ENCODE results near the gene RAE1. TPM values are rescaled to one million over a fixed set of nuclear protein-coding genes. Genes with fewer than 3 reads are reported as not detected.

The RAE1 gene
- total and polyA plus RNA-seq, 2 of the 4 experiments (the other 2 are of a cell fraction), result 32.8 to 80.5 TPM

GRCh38 chr20:57402206-57403125 lies 51.4 kb downstream of the RAE1 start:
- TF ChIP-seq CTCF (conservative IDR thresholded peaks at IDR 0.05; ENCODE audit: low read depth, low read length), result no peak
- no peak for TF ChIP-seq MXI1 (IDR thresholded peaks at IDR 0.05; ENCODE audit: borderline replicate concordance, low read depth, low read length)
- no peak for TF ChIP-seq SMC3 (IDR thresholded peaks at IDR 0.05; ENCODE audit: low read depth, low read length)
- TF ChIP-seq POLR2A (IDR thresholded peaks at IDR 0.05; ENCODE audit: low read depth, low read length), result no peak
- TF ChIP-seq CEBPB (IDR thresholded peaks at IDR 0.05; ENCODE audit: low read depth, low read length), result no peak
- Histone ChIP-seq H2AK9ac (replicated peaks; ENCODE audit: low read depth, low read length, poor library complexity) (no peak overlapping the region), H3K27me3 (ENCODE audit: control insufficient read depth, insufficient read depth, low read length) (no peaks in the 10 kb centered on the region), H3K14ac (replicated peaks; ENCODE audit: low read depth, low read length) (no peak overlapping the region), H4K5ac (ENCODE audit: low read depth, low read length) (no peak overlapping the region), H4K91ac (ENCODE audit: insufficient read depth, low read depth, low read length) (no peak overlapping the region), H3K56ac (ENCODE audit: extremely low read depth, insufficient read depth, low read length) (no peak overlapping the region), H4K20me1 (ENCODE audit: insufficient read depth, low read length) (no peaks in the 10 kb centered on the region; the same call in 1 of the 2 replicates), H3K9ac (ENCODE audit: low read depth, low read length) (no peak overlapping the region), H3K18ac (ENCODE audit: low read depth, low read length) (no peak overlapping the region), H2AK5ac (ENCODE audit: low read depth, low read length) (no peak overlapping the region), H3K27ac (ENCODE audit: insufficient read depth, low read length) (no peak overlapping the region), H3K9me1 (ENCODE audit: insufficient read depth, low read length) (no peaks in the 10 kb centered on the region), H2BK15ac (ENCODE audit: low read depth, low read length) (no peak overlapping the region), H4K8ac (ENCODE audit: low read depth in 2 of 2, low read length in 2 of 2) (no peak overlapping the region), H3K4me2 (ENCODE audit: low read depth, low read length) (no peak overlapping the region), H2BK5ac (ENCODE audit: low read depth, low read length, poor library complexity, severe bottlenecking) (no peak overlapping the region), H3K23ac (ENCODE audit: low read depth, low read length) (no peak overlapping the region), H3K4me1 (ENCODE audit: control insufficient read depth, insufficient read depth, low read length) (peaks cover 3% of the 10 kb centered on the region; the same call in 1 of the 2 replicates), H3K36me3 (ENCODE audit: control insufficient read depth, insufficient read depth, low read length) (peaks cover 19% of the 10 kb centered on the region), H3K79me1 (ENCODE audit: low read depth in 1 of 2, low read length in 2 of 2) (peaks cover 0 to 3% of the 10 kb centered on the region in 2 experiments; a peak in 1 of 4 replicates), H3K4ac (ENCODE audit: low read depth, low read length) (no peak overlapping the region), H2AFZ (replicated peaks; ENCODE audit: low read length, poor library complexity) (no peak overlapping the region), H3K9me3 (ENCODE audit: control insufficient read depth, insufficient read depth, low read length) (no peaks in the 10 kb centered on the region), H3K4me3 (ENCODE audit: insufficient read depth, low read depth, low read length) (no peak overlapping the region), H2BK120ac (ENCODE audit: low read depth, low read length) (no peak overlapping the region), H2BK20ac (ENCODE audit: low read depth, low read length) (no peak overlapping the region)
- ATAC-seq (ENCODE audit: low read depth) (no peak), DNase-seq (no peak)
- in situ Hi-C loops (cut with MboI; ENCODE audit: low sequenced_read_pairs) (no loop called here), intact Hi-C loops (cut with micrococcal nuclease) (no loop called here), dilution Hi-C loops (cut with HindIII; ENCODE audit: low sequenced_read_pairs, unreplicated experiment) (no loop called here)
- BruUV-seq (replicated peaks), result no TSS peak
- WGBS, 2 experiments (ENCODE audit: extremely low coverage in 2 of 2, insufficient read length in 1 of 2), result 93% methylated on average over 12 of the region's 32 CpGs; no CpG with 5 or more reads in 1 of the 2 experiments
- ChIA-PET POLR2A (ENCODE audit: unreplicated experiment) (no interaction called here), CTCF (no interaction called here)

All from IMR-90 (cell line).